GM12892 (cell line): ENCODE results near the gene ARRB2.

Experiments
- POLR2A ChIP-seq: IDR thresholded peaks from 2 replicates; pipeline ENCODE4 v1.6.1; 2011; ENCODE audit warnings: low read depth, low read length, control low read depth
- POLR2AphosphoS5 ChIP-seq: IDR thresholded peaks from 2 replicates; pipeline ENCODE4 v1.6.1; 2011; ENCODE audit warnings: low read depth, low read length, control low read depth
- TAF1 ChIP-seq: IDR thresholded peaks from 2 replicates; pipeline ENCODE4 v1.6.1; 2011; ENCODE audit warnings: low read depth, mild to moderate bottlenecking, control low read depth, low read length, borderline replicate concordance

DNA sequence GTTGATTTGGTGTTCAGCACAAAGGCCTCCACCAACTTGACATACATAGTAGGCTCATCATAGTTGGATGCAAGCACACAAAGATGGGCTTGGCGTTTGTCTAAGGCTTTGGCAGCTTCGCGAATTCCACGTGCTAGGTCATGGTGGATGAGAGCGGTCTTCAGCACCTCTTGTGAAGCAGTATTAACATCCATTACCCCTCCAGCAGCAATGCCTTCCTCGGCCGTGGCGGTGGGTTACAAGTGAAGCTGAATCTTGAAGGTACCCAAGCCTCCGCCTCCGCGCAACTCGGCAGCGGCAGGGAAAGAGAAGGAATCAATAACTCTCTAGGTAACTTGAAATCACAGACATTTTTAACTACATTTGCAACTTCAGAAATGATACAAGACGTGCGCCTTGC, 5.4 kb upstream of the ARRB2 start:
- TF ChIP-seq POLR2A: no peak
- no peak for TF ChIP-seq POLR2AphosphoS5
- no peak for TF ChIP-seq TAF1
